ENCODE data around the gene ZNF710. TPM values are rescaled to one million over a fixed set of nuclear protein-coding genes. Genes with fewer than 3 reads are reported as not detected.

ZNF710 gene
- total and polyA plus RNA-seq, 9 of the 15 experiments (the other 6 are each of a cell fraction or from before 2014, with no cell fraction given) = 0.56 to 14.2 (median 5.2) TPM

DNA sequence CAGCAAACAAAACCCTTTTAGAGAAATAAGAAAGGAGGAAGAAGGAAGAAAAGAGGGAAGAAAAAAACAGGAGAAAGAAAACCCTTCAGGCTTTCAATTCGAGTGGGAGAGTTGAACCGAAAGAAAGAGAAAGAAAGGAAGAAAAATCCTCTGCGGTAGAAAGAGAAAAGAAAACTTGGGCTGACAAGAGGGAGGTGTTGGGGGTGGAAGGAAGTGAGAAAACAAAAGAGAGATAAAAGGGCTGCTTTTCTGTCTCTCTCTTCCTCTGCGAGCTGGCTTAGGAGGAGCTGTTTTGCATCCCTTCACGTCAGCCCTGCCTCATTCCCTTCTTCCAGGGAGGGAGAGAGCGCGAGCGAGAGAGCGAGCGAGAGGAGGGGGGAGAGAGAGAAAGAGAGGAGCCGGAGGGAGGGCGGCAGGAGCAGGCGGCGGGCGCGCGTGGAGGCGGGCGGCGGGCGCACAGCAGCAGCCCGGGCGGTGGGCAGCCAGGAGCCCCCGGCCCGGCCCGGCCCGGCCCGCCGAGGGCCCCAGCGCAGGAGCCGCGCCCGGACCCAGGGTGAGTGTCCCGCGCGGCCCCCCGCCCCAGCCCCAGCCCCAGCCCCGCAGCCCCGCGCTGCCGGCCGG lies at the start of gene ZNF710 (continued):
- no peak for TF ChIP-seq HOXB6 (CRISPR knock-in tag; IDR thresholded peaks at IDR 0.05; ENCODE audit: borderline replicate concordance)
- TF ChIP-seq CBX2 (IDR thresholded peaks at IDR 0.05; ENCODE audit: insufficient read depth, low read length, poor library complexity, severe bottlenecking) = no peak
- TF ChIP-seq ZNF764 (CRISPR knock-in tag; IDR thresholded peaks at IDR 0.05; ENCODE audit: low read depth) = no peak
- TF ChIP-seq HNRNPK (IDR thresholded peaks at IDR 0.05; ENCODE audit: low read depth, low read length, poor library complexity, severe bottlenecking) = no peak
- TF ChIP-seq, protein P1, sequence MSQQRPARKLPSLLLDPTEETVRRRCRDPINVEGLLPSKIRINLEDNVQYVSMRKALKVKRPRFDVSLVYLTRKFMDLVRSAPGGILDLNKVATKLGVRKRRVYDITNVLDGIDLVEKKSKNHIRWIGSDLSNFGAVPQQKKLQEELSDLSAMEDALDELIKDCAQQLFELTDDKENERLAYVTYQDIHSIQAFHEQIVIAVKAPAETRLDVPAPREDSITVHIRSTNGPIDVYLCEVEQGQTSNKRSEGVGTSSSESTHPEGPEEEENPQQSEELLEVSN (IDR thresholded peaks at IDR 0.05; ENCODE audit: borderline replicate concordance in 1 of 2, extremely low read depth in 1 of 2, insufficient read depth in 1 of 2, insufficient read length in 1 of 2, low read depth in 1 of 2, low read length in 1 of 2, poor library complexity in 1 of 2, severe bottlenecking in 1 of 2) = peak in 1 of 2 experiments; percentile 50
- no peak for TF ChIP-seq PTTG1 (tag; IDR thresholded peaks at IDR 0.05; ENCODE audit: low read depth)
- TF ChIP-seq SMARCC2 (IDR thresholded peaks at IDR 0.05; ENCODE audit: low read depth) = 0 out of 2 replicates have a peak, but pooled peaks have one; percentile 30
- TF ChIP-seq, protein P2, sequence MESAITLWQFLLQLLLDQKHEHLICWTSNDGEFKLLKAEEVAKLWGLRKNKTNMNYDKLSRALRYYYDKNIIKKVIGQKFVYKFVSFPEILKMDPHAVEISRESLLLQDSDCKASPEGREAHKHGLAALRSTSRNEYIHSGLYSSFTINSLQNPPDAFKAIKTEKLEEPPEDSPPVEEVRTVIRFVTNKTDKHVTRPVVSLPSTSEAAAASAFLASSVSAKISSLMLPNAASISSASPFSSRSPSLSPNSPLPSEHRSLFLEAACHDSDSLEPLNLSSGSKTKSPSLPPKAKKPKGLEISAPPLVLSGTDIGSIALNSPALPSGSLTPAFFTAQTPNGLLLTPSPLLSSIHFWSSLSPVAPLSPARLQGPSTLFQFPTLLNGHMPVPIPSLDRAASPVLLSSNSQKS (CRISPR knock-in tag; IDR thresholded peaks at IDR 0.05) = no peak
- no peak for TF ChIP-seq NONO (IDR thresholded peaks at IDR 0.05; ENCODE audit: low read depth in 2 of 2, low read length in 1 of 2)
- TF ChIP-seq MTF1 (CRISPR knock-in tag; IDR thresholded peaks at IDR 0.05; ENCODE audit: borderline replicate concordance) = no peak
- TF ChIP-seq, protein P3, sequence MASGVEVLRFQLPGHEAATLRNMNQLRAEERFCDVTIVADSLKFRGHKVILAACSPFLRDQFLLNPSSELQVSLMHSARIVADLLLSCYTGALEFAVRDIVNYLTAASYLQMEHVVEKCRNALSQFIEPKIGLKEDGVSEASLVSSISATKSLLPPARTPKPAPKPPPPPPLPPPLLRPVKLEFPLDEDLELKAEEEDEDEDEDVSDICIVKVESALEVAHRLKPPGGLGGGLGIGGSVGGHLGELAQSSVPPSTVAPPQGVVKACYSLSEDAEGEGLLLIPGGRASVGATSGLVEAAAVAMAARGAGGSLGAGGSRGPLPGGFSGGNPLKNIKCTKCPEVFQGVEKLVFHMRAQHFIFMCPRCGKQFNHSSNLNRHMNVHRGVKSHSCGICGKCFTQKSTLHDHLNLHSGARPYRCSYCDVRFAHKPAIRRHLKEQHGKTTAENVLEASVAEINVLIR (CRISPR knock-in tag; IDR thresholded peaks at IDR 0.05) = no peak
- TF ChIP-seq, protein P4, sequence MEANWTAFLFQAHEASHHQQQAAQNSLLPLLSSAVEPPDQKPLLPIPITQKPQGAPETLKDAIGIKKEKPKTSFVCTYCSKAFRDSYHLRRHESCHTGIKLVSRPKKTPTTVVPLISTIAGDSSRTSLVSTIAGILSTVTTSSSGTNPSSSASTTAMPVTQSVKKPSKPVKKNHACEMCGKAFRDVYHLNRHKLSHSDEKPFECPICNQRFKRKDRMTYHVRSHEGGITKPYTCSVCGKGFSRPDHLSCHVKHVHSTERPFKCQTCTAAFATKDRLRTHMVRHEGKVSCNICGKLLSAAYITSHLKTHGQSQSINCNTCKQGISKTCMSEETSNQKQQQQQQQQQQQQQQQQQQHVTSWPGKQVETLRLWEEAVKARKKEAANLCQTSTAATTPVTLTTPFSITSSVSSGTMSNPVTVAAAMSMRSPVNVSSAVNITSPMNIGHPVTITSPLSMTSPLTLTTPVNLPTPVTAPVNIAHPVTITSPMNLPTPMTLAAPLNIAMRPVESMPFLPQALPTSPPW (CRISPR knock-in tag; IDR thresholded peaks at IDR 0.05) = no peak

Measured in K562 (cell line).